IPS DF 6.9 (cell line): ENCODE measurements around the gene ERC2.

ENCODE experiments used
- DNase-seq: peaks from one replicate; pipeline ENCODE4 v3.0.0-alpha.2; 2013; ENCODE audit warnings: low read depth, low spot score
- H3K27ac ChIP-seq: one replicate; pipeline ENCODE4 v1.5.1; 2013; ENCODE audit warnings: low read length, control low read depth
- H3K27me3 ChIP-seq: 2 replicates; pipeline ENCODE4 v1.6.1; 2013; ENCODE audit warnings: mild to moderate bottlenecking, low read length; ENCODE audit not compliant: control insufficient read depth, insufficient read depth
- H3K36me3 ChIP-seq: 2 replicates; pipeline ENCODE4 v1.6.1; 2013; ENCODE audit warnings: low read length; ENCODE audit not compliant: control insufficient read depth, insufficient read depth
- H3K4me1 ChIP-seq: 2 replicates; pipeline ENCODE4 v1.6.1; 2013; ENCODE audit warnings: low read length; ENCODE audit not compliant: control insufficient read depth, insufficient read depth
- H3K4me3 ChIP-seq: 2 replicates; pipeline ENCODE4 v1.5.1; 2013; ENCODE audit warnings: mild to moderate bottlenecking, low read length
- H3K9me3 ChIP-seq: 2 replicates; pipeline ENCODE4 v1.6.1; 2013; ENCODE audit warnings: low read length, inconsistent platforms; ENCODE audit not compliant: control insufficient read depth, insufficient read depth
- WGBS: extraction: QIAGEN DNeasy Blood & Tissue Kit; methylation state at CpG from one replicate; pipeline ENCODE4 v1.1.7; 2013; ENCODE audit warnings: mixed read lengths, missing lambda C conversion rate; ENCODE audit not compliant: insufficient read length, insufficient coverage; 5-methylcytosine and 5-hydroxymethylcytosine counted together

The ERC2 gene

GRCh38 chr3:55588146-55588765 is 880.0 kb downstream of the ERC2 start:
- no peak for DNase-seq
- H3K27me3 ChIP-seq: no peaks in the 10 kb centered on the region
- peaks cover 8% of the 10 kb centered on the region for H3K4me1 ChIP-seq
- no peaks in the 10 kb centered on the region for H3K9me3 ChIP-seq
- H3K4me3 ChIP-seq: no peak overlapping the region
- no CpG with 5 or more reads among the region's 10 CpGs for WGBS
- H3K36me3 ChIP-seq: no peaks in the 10 kb centered on the region
- no peak overlapping the region for H3K27ac ChIP-seq

GRCh38 chr3:55585856-55586255 is 882.4 kb downstream of the ERC2 start:
- Histone ChIP-seq H3K9me3 (no peaks in the 10 kb centered on the region), H3K27ac (no peak overlapping the region), H3K4me3 (no peak overlapping the region), H3K27me3 (no peaks in the 10 kb centered on the region), H3K4me1 (peaks cover 4% of the 10 kb centered on the region), H3K36me3 (no peaks in the 10 kb centered on the region)
- WGBS: no CpG with 5 or more reads among the region's 9 CpGs
- no peak for DNase-seq

- no peak for DNase-seq
- WGBS: no CpG with 5 or more reads among the region's 15 CpGs
- Histone ChIP-seq H3K4me1 (peaks cover 4% of the 10 kb centered on the region), H3K9me3 (no peaks in the 10 kb centered on the region), H3K36me3 (no peaks in the 10 kb centered on the region), H3K4me3 (no peak overlapping the region), H3K27me3 (no peaks in the 10 kb centered on the region), H3K27ac (no peak overlapping the region)
Observed at GRCh38 chr3:55584716-55585368, 883.4 kb downstream of the ERC2 start.

- H3K4me3 ChIP-seq: no peak overlapping the region
- peaks cover 3% of the 10 kb centered on the region; the same call in 1 of the 2 replicates for H3K4me1 ChIP-seq
- H3K9me3 ChIP-seq: no peaks in the 10 kb centered on the region
- no peak overlapping the region for H3K27ac ChIP-seq
- H3K27me3 ChIP-seq: no peaks in the 10 kb centered on the region
- no CpG with 5 or more reads among the region's 3 CpGs for WGBS
- H3K36me3 ChIP-seq: no peaks in the 10 kb centered on the region
- no peak for DNase-seq
Observed at GRCh38 chr3:55584030-55584429, 884.2 kb downstream of the ERC2 start.

GRCh38 chr3:55583475-55583874 is 884.8 kb downstream of the ERC2 start:
- no peak for DNase-seq
- H3K27ac ChIP-seq: no peak overlapping the region
- H3K4me3 ChIP-seq: no peak overlapping the region
- no peaks in the 10 kb centered on the region for H3K9me3 ChIP-seq
- peaks cover 3% of the 10 kb centered on the region; the same call in 1 of the 2 replicates for H3K4me1 ChIP-seq
- H3K27me3 ChIP-seq: no peaks in the 10 kb centered on the region
- no peaks in the 10 kb centered on the region for H3K36me3 ChIP-seq
- WGBS: no CpG with 5 or more reads among the region's 3 CpGs

GRCh38 chr3:55579496-55579895 is 888.8 kb downstream of the ERC2 start:
- WGBS: no CpG with 5 or more reads among the region's 8 CpGs
- Histone ChIP-seq H3K27me3 (no peaks in the 10 kb centered on the region), H3K9me3 (no peaks in the 10 kb centered on the region), H3K27ac (no peak overlapping the region), H3K4me1 (no peaks in the 10 kb centered on the region), H3K4me3 (no peak overlapping the region), H3K36me3 (no peaks in the 10 kb centered on the region)
- no peak for DNase-seq

- Histone ChIP-seq H3K36me3 (no peaks in the 10 kb centered on the region), H3K27ac (no peak overlapping the region), H3K4me1 (0 out of 2 replicates have a peak, but pooled peaks cover 2% of the 10 kb centered on the region), H3K9me3 (no peaks in the 10 kb centered on the region), H3K4me3 (no peak overlapping the region), H3K27me3 (no peaks in the 10 kb centered on the region)
- DNase-seq: no peak
- no CpG with 5 or more reads among the region's 17 CpGs for WGBS
Observed at GRCh38 chr3:55576621-55577388, 891.5 kb downstream of the ERC2 start.

GRCh38 chr3:55574671-55575070 is 893.6 kb downstream of the ERC2 start:
- H3K27ac ChIP-seq: no peak overlapping the region
- no peaks in the 10 kb centered on the region for H3K36me3 ChIP-seq
- no peak overlapping the region for H3K4me3 ChIP-seq
- no peaks in the 10 kb centered on the region for H3K9me3 ChIP-seq
- peaks cover 6% of the 10 kb centered on the region for H3K4me1 ChIP-seq
- no peaks in the 10 kb centered on the region for H3K27me3 ChIP-seq
- WGBS: no CpG with 5 or more reads among the region's 3 CpGs
- no peak for DNase-seq

- Histone ChIP-seq H3K4me3 (no peak overlapping the region), H3K4me1 (peaks cover 6% of the 10 kb centered on the region), H3K27me3 (no peaks in the 10 kb centered on the region), H3K27ac (no peak overlapping the region), H3K36me3 (no peaks in the 10 kb centered on the region), H3K9me3 (no peaks in the 10 kb centered on the region)
- no peak for DNase-seq
- no CpG with 5 or more reads among the region's 2 CpGs for WGBS
Observed at GRCh38 chr3:55572816-55573215, 895.5 kb downstream of the ERC2 start.

- H3K9me3 ChIP-seq: no peaks in the 10 kb centered on the region
- whole genome bisulfite sequencing: no CpG with 5 or more reads among the region's 10 CpGs
- DNase-seq: peak; percentile 84
- H3K4me3 ChIP-seq: no peak overlapping the region
- no peaks in the 10 kb centered on the region for H3K27me3 ChIP-seq
- H3K36me3 ChIP-seq: no peaks in the 10 kb centered on the region
- no peak overlapping the region for H3K27ac ChIP-seq
- peaks cover 6% of the 10 kb centered on the region for H3K4me1 ChIP-seq
Observed at GRCh38 chr3:55571913-55572312, 896.4 kb downstream of the ERC2 start.
